HG03571 (cell line): ENCODE results near the gene FEM1A.
"Not testable (repeated sequence)": the region's sequence is repeated elsewhere in the genome, so short reads cannot be mapped to it uniquely, and the experiment has no call there.

ENCODE experiments used
- ATAC-seq: cut with Tn5 transposase; IDR thresholded peaks from one replicate; pipeline ENCODE4 v1.9.1; 2021; ENCODE audit not compliant: unreplicated experiment

The FEM1A gene, protein sequence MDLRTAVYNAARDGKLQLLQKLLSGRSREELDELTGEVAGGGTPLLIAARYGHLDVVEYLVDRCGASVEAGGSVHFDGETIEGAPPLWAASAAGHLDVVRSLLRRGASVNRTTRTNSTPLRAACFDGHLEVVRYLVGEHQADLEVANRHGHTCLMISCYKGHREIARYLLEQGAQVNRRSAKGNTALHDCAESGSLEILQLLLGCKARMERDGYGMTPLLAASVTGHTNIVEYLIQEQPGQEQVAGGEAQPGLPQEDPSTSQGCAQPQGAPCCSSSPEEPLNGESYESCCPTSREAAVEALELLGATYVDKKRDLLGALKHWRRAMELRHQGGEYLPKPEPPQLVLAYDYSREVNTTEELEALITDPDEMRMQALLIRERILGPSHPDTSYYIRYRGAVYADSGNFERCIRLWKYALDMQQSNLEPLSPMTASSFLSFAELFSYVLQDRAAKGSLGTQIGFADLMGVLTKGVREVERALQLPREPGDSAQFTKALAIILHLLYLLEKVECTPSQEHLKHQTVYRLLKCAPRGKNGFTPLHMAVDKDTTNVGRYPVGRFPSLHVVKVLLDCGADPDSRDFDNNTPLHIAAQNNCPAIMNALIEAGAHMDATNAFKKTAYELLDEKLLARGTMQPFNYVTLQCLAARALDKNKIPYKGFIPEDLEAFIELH

GRCh38 chr19:4791183-4792018, at the start of gene FEM1A:
Gene FEM1A (plus strand): TSS chr19:4791734. CDS start chr19:4791855, 121 bp downstream.
- ATAC-seq, result peak; percentile 88

- ATAC-seq, result no peak
These were observed 48.5 kb upstream of the FEM1A start for GRCh38 chr19:4742723-4743646.

DNA sequence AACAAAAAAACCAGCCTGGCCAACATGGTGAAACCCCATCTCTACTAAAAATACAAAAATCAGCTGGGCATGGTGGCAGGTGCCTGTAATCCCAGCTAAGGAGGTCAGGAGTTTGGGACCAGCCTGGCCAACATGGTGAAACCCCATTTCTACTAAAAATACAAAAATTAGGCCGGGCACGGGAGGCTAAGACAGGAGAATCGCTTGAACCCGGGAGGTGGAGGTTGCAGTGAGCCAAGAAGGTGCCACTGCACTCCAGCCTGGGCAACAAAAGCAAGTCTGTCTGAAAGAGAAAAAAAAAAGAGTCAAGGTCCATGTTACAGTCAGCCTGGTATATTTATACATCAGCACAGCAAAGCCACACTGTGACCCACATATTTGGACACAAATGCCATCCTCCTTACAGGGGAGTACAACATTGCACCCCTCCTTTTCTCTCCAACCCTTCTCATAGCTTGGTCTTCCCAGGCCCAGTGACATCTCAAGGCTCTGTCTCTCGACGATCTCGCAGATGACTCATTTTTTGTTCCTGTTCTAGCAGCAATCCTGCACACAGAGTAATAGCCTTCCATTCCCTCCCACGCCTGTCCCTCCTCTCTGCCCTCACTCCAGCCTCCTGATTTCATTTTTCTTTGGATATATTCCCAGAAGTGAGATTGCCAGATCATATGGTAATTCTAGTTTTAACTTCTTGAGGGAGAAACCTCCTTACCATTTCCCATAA, 46.9 kb upstream of the FEM1A start:
- no peak for ATAC-seq

- not testable (repeated sequence) for ATAC-seq
These were observed 46.4 kb upstream of the FEM1A start for GRCh38 chr19:4745175-4745574.

DNA sequence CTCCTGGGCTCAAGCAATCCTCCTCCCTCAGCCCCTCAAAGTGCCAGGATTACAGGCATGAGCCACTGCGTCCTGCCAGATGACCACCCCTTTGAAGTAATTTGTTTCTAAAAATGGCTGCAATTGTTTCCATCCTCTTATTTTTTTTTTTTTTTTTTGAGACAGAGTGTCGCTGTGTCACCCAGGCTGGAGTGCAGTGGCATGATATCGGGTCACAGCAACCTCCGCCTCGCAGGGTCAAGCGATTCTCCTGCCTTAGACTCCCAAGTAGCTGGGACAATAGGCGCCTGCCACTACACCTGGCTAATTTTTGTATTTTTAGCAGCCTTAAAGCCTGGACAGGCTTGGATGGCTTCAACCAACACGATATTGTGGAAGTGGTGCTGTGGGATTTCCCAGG, 45.5 kb upstream of the FEM1A start:
- ATAC-seq, result no peak

GRCh38 chr19:4748185-4748584, 43.3 kb upstream of the FEM1A start:
- ATAC-seq, result no peak

DNA sequence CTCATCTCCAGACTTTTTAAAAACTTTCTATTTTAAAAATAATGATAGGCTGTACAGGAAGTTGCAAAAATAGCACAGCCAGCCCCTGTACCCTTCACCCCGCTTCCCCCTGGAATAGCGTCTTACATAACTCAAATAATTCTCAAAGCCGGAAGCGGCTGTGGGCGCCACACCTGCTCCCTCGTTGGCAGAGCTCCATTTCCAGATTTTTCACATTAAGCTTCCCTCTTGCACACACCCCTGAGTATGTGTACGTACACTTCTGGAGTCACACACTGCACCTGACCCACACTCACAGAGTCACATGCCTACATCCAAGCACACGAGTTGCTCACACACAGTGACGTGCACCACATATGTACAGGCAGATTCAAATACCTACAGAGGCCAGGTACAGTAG, 42.9 kb upstream of the FEM1A start:
- ATAC-seq, result no peak

GRCh38 chr19:4749870-4750590, 41.5 kb upstream of the FEM1A start:
- ATAC-seq, result no peak

GRCh38 chr19:4754248-4754647, 37.3 kb upstream of the FEM1A start:
- ATAC-seq, result no peak

GRCh38 chr19:4755459-4755858, 36.1 kb upstream of the FEM1A start:
- no peak for ATAC-seq

GRCh38 chr19:4758082-4758481, 33.5 kb upstream of the FEM1A start:
- no peak for ATAC-seq

DNA sequence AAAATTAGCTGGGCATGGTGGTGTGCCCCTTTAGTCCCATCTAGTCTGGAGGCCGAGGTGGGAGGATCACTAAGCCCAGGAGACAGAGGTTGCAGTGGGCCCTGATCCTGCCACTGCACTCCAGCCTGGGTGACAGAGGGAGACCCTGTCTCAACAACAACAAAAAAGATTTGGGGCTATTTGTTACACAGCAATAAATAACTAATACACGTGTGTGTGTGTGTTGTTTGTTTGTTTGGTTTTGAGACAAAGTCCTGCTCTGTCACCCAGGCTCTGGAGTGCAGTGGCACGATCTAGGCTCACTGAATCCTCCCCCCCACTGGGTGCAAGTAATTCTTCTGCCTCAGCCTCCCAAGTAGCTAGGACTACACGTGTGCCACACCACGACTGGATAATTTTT, 32.9 kb upstream of the FEM1A start:
- ATAC-seq, result no peak

DNA sequence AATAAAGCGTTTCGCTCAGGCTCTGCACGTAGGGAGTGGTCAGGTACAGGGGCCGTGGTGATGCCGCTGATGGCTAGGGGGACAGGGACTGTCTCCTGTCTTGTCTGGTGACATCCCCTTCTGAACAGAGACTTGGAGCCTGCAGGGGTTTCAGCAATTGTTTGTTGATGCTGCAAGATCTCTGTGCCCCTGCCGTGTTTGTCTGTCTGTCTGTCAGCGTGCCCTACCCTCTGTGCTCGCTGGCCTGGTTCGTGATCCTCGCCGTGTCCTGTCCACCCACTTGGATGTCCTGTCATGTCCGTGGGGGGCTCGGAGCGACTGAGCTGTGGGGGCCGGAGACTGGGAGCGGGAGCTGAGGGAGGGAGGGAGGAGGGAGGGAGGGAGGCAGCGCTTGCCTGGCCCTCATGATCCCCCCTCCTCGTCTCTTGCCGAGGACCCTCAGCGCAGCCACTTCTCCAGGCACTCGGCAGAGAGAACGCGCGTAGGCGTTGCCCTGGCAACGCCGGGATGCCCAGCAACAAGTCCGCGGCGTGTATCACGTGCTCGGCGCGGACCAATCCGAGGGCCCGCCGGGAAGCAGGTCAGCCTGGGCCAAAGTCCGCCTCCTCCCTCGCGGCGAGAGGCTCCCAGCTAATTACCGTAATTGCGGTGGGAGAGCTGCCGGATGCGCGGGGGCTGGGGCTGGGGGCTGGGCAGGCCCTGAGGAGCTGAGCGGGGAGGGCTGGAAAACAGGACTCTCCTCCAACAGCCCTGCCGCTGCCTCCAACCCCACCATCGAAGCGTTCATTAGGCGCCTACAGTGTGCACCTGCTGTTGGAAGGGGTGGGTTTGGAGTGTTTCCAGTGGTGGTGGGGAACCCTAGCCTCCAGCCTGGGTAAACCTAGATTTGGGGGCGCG, 31.9 kb upstream of the FEM1A start:
- no peak for ATAC-seq

GRCh38 chr19:4760285-4760650, 31.3 kb upstream of the FEM1A start:
- ATAC-seq, result no peak

- no peak for ATAC-seq
These were observed 28.5 kb upstream of the FEM1A start for GRCh38 chr19:4763021-4763420.

DNA sequence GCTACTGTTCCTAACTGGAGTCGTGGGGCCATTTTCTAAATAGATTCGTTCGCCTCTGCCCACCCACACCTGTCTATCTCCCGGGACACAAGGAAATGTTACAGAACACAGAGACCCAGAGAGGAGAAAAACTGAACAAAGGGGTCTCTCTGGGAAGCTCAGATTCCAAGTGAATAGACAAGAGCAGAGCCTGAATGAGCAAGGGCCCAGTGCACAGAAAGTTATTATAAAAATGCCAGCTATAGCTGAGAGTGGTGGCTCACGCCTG, 27.2 kb upstream of the FEM1A start:
- no peak for ATAC-seq

GRCh38 chr19:4768934-4769777, 22.4 kb upstream of the FEM1A start:
- ATAC-seq, result no peak

- ATAC-seq, result no peak
These were observed 19.0 kb upstream of the FEM1A start for GRCh38 chr19:4772566-4772965.
